Lung (tissue), 12 donors: ENCODE measurements around the gene GLO1. TPM values are rescaled to one million over a fixed set of nuclear protein-coding genes. Genes with fewer than 3 reads are reported as not detected.

Experiments
- ATAC-seq: fragments of 200-7000 bp; cut with Tn5 transposase; one replicate; pipeline ENCODE4 v1.9.1; 2020; ENCODE audit warnings: moderate number of reproducible peaks; ENCODE audit not compliant: insufficient read depth, low FRiP score
- DNase-seq, 3 donors: peaks; one replicate each; pipeline ENCODE4 v3.0.0-alpha.2; 2013 to 2017
- H3K27ac ChIP-seq, 2 donors: one replicate each; pipeline ENCODE4 v1.5.1; 2013; ENCODE audit warnings: mild to moderate bottlenecking in 2 of 2, moderate library complexity in 2 of 2, control low read depth in 1 of 2, inconsistent platforms in 1 of 2, low read depth in 1 of 2, low read length in 1 of 2
- H3K27me3 ChIP-seq, 3 donors: one replicate each; pipeline ENCODE4 v1.5.1; 2013; ENCODE audit warnings: low read length in 2 of 3; ENCODE audit not compliant: control insufficient read depth in 3 of 3, insufficient read depth in 3 of 3
- H3K36me3 ChIP-seq, 4 donors: one replicate each; pipeline ENCODE4 v1.5.1; 2013; ENCODE audit warnings: low read length in 4 of 4, mild to moderate bottlenecking in 1 of 4, moderate library complexity in 1 of 4; ENCODE audit not compliant: control insufficient read depth in 4 of 4, insufficient read depth in 4 of 4
- H3K4me1 ChIP-seq, 5 donors: one replicate each; pipeline ENCODE4 v1.5.1; 2013; ENCODE audit warnings: low read length in 5 of 5, mild to moderate bottlenecking in 2 of 5, moderate library complexity in 1 of 5; ENCODE audit not compliant: control insufficient read depth in 5 of 5, insufficient read depth in 5 of 5
- H3K4me3 ChIP-seq: one replicate; pipeline ENCODE4 v1.5.1; 2013; ENCODE audit warnings: mild to moderate bottlenecking, control low read depth, moderate library complexity
- H3K9ac ChIP-seq, 2 donors: one replicate each; pipeline ENCODE4 v1.5.1; 2013; ENCODE audit warnings: low read length in 2 of 2, control low read depth in 1 of 2; ENCODE audit not compliant: insufficient read depth in 1 of 2
- H3K9me3 ChIP-seq, 4 donors: one replicate each; pipeline ENCODE4 v1.5.1; 2013; ENCODE audit warnings: low read length in 3 of 4, mild to moderate bottlenecking in 1 of 4, moderate library complexity in 1 of 4; ENCODE audit not compliant: control insufficient read depth in 4 of 4, insufficient read depth in 3 of 4
- CTCF ChIP-seq: IDR thresholded peaks from 2 replicates; pipeline ENCODE4 v1.5.1; 2012; ENCODE audit warnings: mild to moderate bottlenecking; ENCODE audit errors: control extremely low read depth, extremely low read depth
- WGBS, 2 donors: extraction: QIAGEN DNeasy Blood & Tissue Kit; methylation state at CpG; one replicate each; pipeline ENCODE4 v1.1.7; 2013; 5-methylcytosine and 5-hydroxymethylcytosine counted together
- polyA plus RNA-seq, 2 donors: library from polyadenylated mRNA; stranded (reverse); fragments of 200-250 nt; gene quantifications; one replicate each; pipeline ENCODE4 v1.2.1, GENCODE V29; 2013
- total RNA-seq, 2 donors: library from RNA; depleted of rRNA in 1 of 2; stranded (reverse); fragments of >200 nt in 1 of 2; gene quantifications; one replicate each; pipeline ENCODE4 v1.2.1, GENCODE V29; 2014 to 2021
- donor health status: control.
- donor health status: control.
- donor health status: Bipolar disorder and iron deficiency.
- donor health status: healthy.
- donor health status: DM: yes; HTN: yes; CAD: no.

The GLO1 gene
- total and polyA plus RNA-seq, 4 donors = 54.9 to 131 (median 89.3) TPM

- Histone ChIP-seq H3K27ac (no peak overlapping the region), H3K36me3 (peaks cover 0 to 5% (median 0%) of the 10 kb centered on the region in 4 donors), H3K27me3 (no peaks in the 10 kb centered on the region), H3K9me3 (no peaks in the 10 kb centered on the region), H3K4me1 (peaks cover 0 to 8% (median 3%) of the 10 kb centered on the region in 5 donors), H3K4me3 (no peak overlapping the region), H3K9ac (no peak overlapping the region)
- ATAC-seq = no peak
- DNase-seq = no peak
- TF ChIP-seq CTCF = no peak
Observed at GRCh38 chr6:38648629-38649028, 54.3 kb downstream of the GLO1 start.

GRCh38 chr6:38646166-38646878 is 56.6 kb downstream of the GLO1 start:
- H3K27ac ChIP-seq = no peak overlapping the region
- DNase-seq = no peak
- H3K4me3 ChIP-seq = no peak overlapping the region
- no peaks in the 10 kb centered on the region for H3K9me3 ChIP-seq
- no peak for ATAC-seq
- H3K27me3 ChIP-seq = no peaks in the 10 kb centered on the region
- no peak overlapping the region for H3K9ac ChIP-seq
- no peak for TF ChIP-seq CTCF
- WGBS, 2 donors = 88 to 93% methylated on average over 3 of the region's 3 CpGs
- H3K4me1 ChIP-seq = peaks cover 0 to 8% (median 3%) of the 10 kb centered on the region in 5 donors
- H3K36me3 ChIP-seq = peaks cover 0 to 5% (median 0%) of the 10 kb centered on the region in 4 donors

- ATAC-seq = no peak
- peak in 2 of 3 donors; percentile 12 to 29 for DNase-seq
- no peaks in the 10 kb centered on the region for H3K36me3 ChIP-seq
- peaks cover 0 to 16% (median 8%) of the 10 kb centered on the region in 5 donors for H3K4me1 ChIP-seq
- no peak overlapping the region for H3K9ac ChIP-seq
- no peak overlapping the region for H3K27ac ChIP-seq
- H3K27me3 ChIP-seq = no peaks in the 10 kb centered on the region
- TF ChIP-seq CTCF = no peak
- no peak overlapping the region for H3K4me3 ChIP-seq
- WGBS, 2 donors = 53 to 75% methylated on average over 1 of the region's 1 CpG
- H3K9me3 ChIP-seq = no peaks in the 10 kb centered on the region
Observed at GRCh38 chr6:38644951-38645350, 58.0 kb downstream of the GLO1 start.
